ENCODE data around the gene BHMT2. TPM values are rescaled to one million over a fixed set of nuclear protein-coding genes. Genes with fewer than 3 reads are reported as not detected.

BHMT2 gene
- total RNA-seq: 0.41 TPM

GRCh38 chr5:79069488-79070349 is at the start of gene BHMT2, which contains the start of gene DMGDH:
BHMT2 (plus strand) TSS chr5:79069767; CDS start chr5:79069783, 16 bp downstream.
DMGDH (minus strand) TSS chr5:79069674; CDS start chr5:79069620, 54 bp downstream.
- FAIRE-seq: no peak
- peak in 1 of 2 donors; percentile 38 for DNase-seq (ENCODE audit: low spot score in 2 of 2)

GRCh38 chr5:79020861-79021561 is 48.6 kb upstream of the BHMT2 start:
- FAIRE-seq (no peak), DNase-seq (ENCODE audit: low spot score in 2 of 2) (peak; percentile 10 to 38)

GRCh38 chr5:79021753-79022152 is 47.8 kb upstream of the BHMT2 start:
- FAIRE-seq (no peak), DNase-seq (ENCODE audit: low spot score in 2 of 2) (no peak)

GRCh38 chr5:79022771-79023170 is 46.8 kb upstream of the BHMT2 start:
- FAIRE-seq (no peak), DNase-seq (ENCODE audit: low spot score in 2 of 2) (no peak)

GRCh38 chr5:79023348-79023747 is 46.2 kb upstream of the BHMT2 start:
- FAIRE-seq: no peak
- DNase-seq (ENCODE audit: low spot score in 2 of 2): no peak

- DNase-seq (ENCODE audit: low spot score in 2 of 2): no peak
- no peak for FAIRE-seq
Observed at GRCh38 chr5:79023947-79024346, 45.6 kb upstream of the BHMT2 start.

GRCh38 chr5:79025054-79025472 is 44.5 kb upstream of the BHMT2 start:
- DNase-seq (ENCODE audit: low spot score in 2 of 2) (peak; percentile 16 to 34), FAIRE-seq (peak; percentile 77)

GRCh38 chr5:79030663-79031484 is 38.7 kb upstream of the BHMT2 start:
- FAIRE-seq: no peak

GRCh38 chr5:79031485-79031867 is 38.1 kb upstream of the BHMT2 start:
- DNase-seq (ENCODE audit: low spot score in 2 of 2) (no peak), FAIRE-seq (no peak)

More at GRCh38 chr5:79030663-79031484, 38.7 kb upstream of the BHMT2 start:
- DNase-seq (ENCODE audit: low spot score in 2 of 2): no peak

- no peak for DNase-seq (ENCODE audit: low spot score in 2 of 2)
- FAIRE-seq: no peak
Observed at GRCh38 chr5:79032031-79032695, 37.4 kb upstream of the BHMT2 start.

- no peak for DNase-seq (ENCODE audit: low spot score in 2 of 2)
- no peak for FAIRE-seq
Observed at GRCh38 chr5:79032782-79033181, 36.8 kb upstream of the BHMT2 start.

GRCh38 chr5:79035237-79035636 is 34.3 kb upstream of the BHMT2 start:
- DNase-seq (ENCODE audit: low spot score in 2 of 2): no peak
- no peak for FAIRE-seq

- DNase-seq (ENCODE audit: low spot score in 2 of 2) (no peak), FAIRE-seq (no peak)
Observed at GRCh38 chr5:79036769-79037168, 32.8 kb upstream of the BHMT2 start.

- DNase-seq (ENCODE audit: low spot score in 2 of 2): no peak
Observed at GRCh38 chr5:79042188-79042587, 27.4 kb upstream of the BHMT2 start.

GRCh38 chr5:79047199-79047598 is 22.4 kb upstream of the BHMT2 start:
- FAIRE-seq (no peak), DNase-seq (ENCODE audit: low spot score in 2 of 2) (no peak)

More at GRCh38 chr5:79042188-79042587, 27.4 kb upstream of the BHMT2 start:
- no peak for FAIRE-seq

GRCh38 chr5:79048437-79048836 is 21.1 kb upstream of the BHMT2 start:
- no peak for FAIRE-seq

GRCh38 chr5:79050498-79050897 is 19.1 kb upstream of the BHMT2 start:
- FAIRE-seq (no peak), DNase-seq (ENCODE audit: low spot score in 2 of 2) (no peak)

More at GRCh38 chr5:79048437-79048836, 21.1 kb upstream of the BHMT2 start:
- DNase-seq (ENCODE audit: low spot score in 2 of 2): no peak

- DNase-seq (ENCODE audit: low spot score in 2 of 2) (no peak), FAIRE-seq (no peak)
Observed at GRCh38 chr5:79053321-79053720, 16.2 kb upstream of the BHMT2 start.

- DNase-seq (ENCODE audit: low spot score in 2 of 2) (no peak), FAIRE-seq (no peak)
Observed at GRCh38 chr5:79055017-79055416, 14.6 kb upstream of the BHMT2 start.

- no peak for FAIRE-seq
- no peak for DNase-seq (ENCODE audit: low spot score in 2 of 2)
Observed at GRCh38 chr5:79056847-79057246, 12.7 kb upstream of the BHMT2 start.

All from frontal cortex (tissue), 4 donors.